ENCODE measurements around the gene PRKCQ.
"Not testable (repeated sequence)": the region's sequence is repeated elsewhere in the genome, so short reads cannot be mapped to it uniquely, and the experiment has no call there.

Gene PRKCQ

GRCh38 chr10:6393168-6393567 is 186.9 kb downstream of the PRKCQ start:
- no peak overlapping the region for H3K4me3 ChIP-seq (ENCODE audit: low read depth, low read length)

- no peak overlapping the region for H3K4me3 ChIP-seq (ENCODE audit: low read depth, low read length)
Observed at GRCh38 chr10:6390213-6390845, 189.7 kb downstream of the PRKCQ start.

GRCh38 chr10:6388261-6388893 is 191.7 kb downstream of the PRKCQ start:
- H3K4me3 ChIP-seq (ENCODE audit: low read depth, low read length) = no peak overlapping the region

GRCh38 chr10:6386960-6387359 is 193.1 kb downstream of the PRKCQ start:
- no peak overlapping the region for H3K4me3 ChIP-seq (ENCODE audit: low read depth, low read length)

- no peak overlapping the region for H3K4me3 ChIP-seq (ENCODE audit: low read depth, low read length)
Observed at GRCh38 chr10:6386346-6386745, 193.7 kb downstream of the PRKCQ start.

GRCh38 chr10:6385665-6386064 is 194.4 kb downstream of the PRKCQ start:
- H3K4me3 ChIP-seq (ENCODE audit: low read depth, low read length) = no peak overlapping the region

GRCh38 chr10:6384847-6385246 is 195.2 kb downstream of the PRKCQ start:
- no peak overlapping the region for H3K4me3 ChIP-seq (ENCODE audit: low read depth, low read length)

- H3K4me3 ChIP-seq (ENCODE audit: low read depth, low read length) = no peak overlapping the region
Observed at GRCh38 chr10:6384031-6384430, 196.0 kb downstream of the PRKCQ start.

GRCh38 chr10:6383096-6383812 is 196.8 kb downstream of the PRKCQ start:
- H3K4me3 ChIP-seq (ENCODE audit: low read depth, low read length) = no peak overlapping the region

GRCh38 chr10:6382081-6382480 is 198.0 kb downstream of the PRKCQ start:
- no peak overlapping the region for H3K4me3 ChIP-seq (ENCODE audit: low read depth, low read length)

- not testable (repeated sequence) for H3K4me3 ChIP-seq (ENCODE audit: low read depth, low read length)
Observed at GRCh38 chr10:6380478-6380877, 199.6 kb downstream of the PRKCQ start.

GRCh38 chr10:6379015-6379776 is 200.9 kb downstream of the PRKCQ start:
- H3K4me3 ChIP-seq (ENCODE audit: low read depth, low read length) = no peak overlapping the region
